ENCODE data around the gene ZDHHC1.

Gene ZDHHC1

DNA sequence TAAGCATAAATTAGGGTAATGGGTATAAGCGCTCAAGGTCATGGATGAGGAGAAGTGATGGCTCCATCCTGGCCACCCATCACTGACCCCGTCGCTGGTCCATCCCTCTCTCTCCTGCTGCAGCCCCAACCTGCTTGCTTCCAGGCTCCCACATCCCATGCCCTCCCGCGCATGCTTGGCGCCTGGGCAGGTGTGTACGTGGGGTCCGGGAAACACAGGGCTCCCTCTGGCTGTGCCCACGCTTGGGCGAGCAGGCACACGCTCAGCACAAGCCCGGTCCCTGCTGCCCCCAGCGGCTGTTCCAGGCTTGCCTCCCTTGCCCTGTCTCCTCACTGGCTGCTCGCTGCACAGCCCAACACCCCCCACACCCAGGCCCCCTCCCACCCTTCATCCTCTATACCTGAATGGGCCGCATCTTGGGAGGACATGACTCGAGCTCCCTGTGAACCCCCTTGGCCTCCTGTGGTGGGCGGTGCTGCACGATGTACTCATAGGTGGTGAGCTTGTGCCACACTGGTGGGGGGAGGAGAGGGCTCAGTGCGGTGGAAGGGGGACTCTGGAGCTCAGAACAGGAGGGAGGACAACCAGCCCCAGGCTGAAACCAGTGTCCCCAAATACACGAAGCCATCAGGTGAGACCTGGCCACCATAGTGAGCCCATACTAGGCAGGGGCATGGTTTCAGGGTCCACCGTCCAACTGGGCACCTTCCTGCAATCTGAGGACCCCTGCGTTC, 18.3 kb downstream of the ZDHHC1 start:
- DNase-seq (ENCODE audit: low spot score in 2 of 2) (no peak), ATAC-seq (replicated peaks; ENCODE audit: extremely low read depth, poor library complexity, severe bottlenecking) (no peak)
- H3K4me1 Mint-ChIP-seq: peaks cover 10% of the 10 kb centered on the region
- no peak overlapping the region for H3K27ac Mint-ChIP-seq (ENCODE audit: low read depth)
- H3K27me3 Mint-ChIP-seq: peaks cover 17% of the 10 kb centered on the region
- H3K9me3 Mint-ChIP-seq: no peaks in the 10 kb centered on the region
- H3K36me3 Mint-ChIP-seq (ENCODE audit: insufficient read depth): peaks cover 3% of the 10 kb centered on the region
- H3K4me3 Mint-ChIP-seq: no peak overlapping the region

DNA sequence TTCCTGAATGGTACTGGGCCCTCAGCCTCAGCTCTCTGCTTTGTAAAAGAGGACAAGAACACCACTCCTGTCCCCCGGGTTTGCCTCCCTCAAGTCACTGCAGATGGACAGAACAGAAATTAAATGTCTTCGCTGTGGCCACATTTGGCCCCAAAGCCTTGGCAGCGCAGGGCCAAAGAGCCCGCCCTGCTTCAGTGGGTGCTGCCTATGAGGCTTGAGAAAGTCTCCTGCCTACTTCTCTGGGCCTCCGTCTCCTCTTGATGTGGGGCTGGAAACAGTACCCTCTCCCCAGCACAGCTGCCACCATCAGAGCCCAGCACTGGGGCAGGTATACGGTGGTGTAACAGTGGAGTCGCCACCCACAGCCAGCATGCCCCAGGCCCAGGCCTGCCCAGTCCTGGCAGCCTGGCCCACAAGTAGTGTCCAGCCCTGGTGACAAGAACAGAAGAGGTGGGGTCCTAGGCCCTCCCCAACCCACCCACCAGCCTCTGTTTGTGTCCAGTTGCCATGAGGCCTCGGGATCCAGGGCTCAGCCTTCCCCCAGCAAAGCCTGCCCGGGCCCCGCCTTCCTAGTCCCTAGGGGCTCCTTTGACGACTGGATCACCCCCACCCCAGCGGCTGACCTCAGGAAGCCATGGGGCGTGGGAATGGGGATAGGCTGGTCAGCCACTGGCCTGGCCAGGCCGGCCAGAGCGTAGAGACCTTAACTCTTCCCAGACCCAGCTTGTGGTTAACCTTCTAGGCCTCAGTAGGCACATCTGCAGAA, 19.1 kb downstream of the ZDHHC1 start:
- H3K4me1 Mint-ChIP-seq: peaks cover 10% of the 10 kb centered on the region

DNA sequence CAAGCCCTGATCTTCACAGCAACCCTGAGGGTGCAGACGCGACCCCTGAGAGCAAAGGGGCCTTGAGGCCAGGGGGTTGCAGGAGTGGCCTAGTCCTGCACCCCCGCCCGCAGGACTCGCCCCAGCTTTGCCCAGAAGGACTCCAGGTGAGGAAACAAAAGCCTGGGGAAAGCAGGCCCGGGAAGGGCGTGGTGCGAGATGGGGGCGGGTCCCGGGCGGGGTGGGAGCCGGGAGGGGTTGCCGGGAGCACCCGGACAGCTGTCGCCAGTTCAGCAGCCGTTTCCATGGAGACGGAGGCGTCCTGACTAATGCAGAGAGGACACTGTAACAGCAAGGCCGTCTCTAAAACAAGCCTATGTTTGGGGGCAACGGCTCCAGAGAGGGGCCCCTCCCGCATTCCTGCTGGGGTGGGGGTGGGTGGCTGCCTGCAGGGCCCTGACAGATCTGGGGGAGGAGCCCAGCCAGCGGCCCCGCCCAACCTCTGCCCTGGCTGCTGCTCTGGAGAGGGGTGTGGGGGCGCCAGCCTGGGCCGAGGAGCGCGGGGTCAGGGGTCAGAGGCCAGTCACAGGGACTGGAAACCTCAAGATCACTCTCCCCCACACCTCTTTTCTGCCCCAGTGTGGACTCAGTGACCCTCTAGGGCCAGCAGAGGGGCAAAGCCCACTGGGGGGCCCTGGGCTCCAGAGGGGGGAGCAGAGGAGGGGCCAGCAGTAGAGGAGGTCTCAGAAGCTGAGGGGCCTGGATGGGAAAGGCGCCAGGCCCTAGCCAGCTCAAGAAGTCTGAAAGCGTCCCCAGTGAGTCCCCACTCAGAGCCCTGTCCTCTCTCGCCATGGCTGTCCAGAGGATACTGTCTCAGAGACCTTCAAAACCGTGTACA, 19.9 kb downstream of the ZDHHC1 start:
- peaks cover 3% of the 10 kb centered on the region for H3K36me3 Mint-ChIP-seq (ENCODE audit: insufficient read depth)
- DNase-seq (ENCODE audit: low spot score in 2 of 2): no peak

More for the DNA sequence above, 19.1 kb downstream of the ZDHHC1 start:
- no peak for DNase-seq (ENCODE audit: low spot score in 2 of 2)
- no peak overlapping the region for H3K4me3 Mint-ChIP-seq
- H3K27ac Mint-ChIP-seq (ENCODE audit: low read depth): no peak overlapping the region
- no peak for ATAC-seq (replicated peaks; ENCODE audit: extremely low read depth, poor library complexity, severe bottlenecking)
- H3K36me3 Mint-ChIP-seq (ENCODE audit: insufficient read depth): peaks cover 3% of the 10 kb centered on the region
- no peaks in the 10 kb centered on the region for H3K9me3 Mint-ChIP-seq
- peaks cover 20% of the 10 kb centered on the region for H3K27me3 Mint-ChIP-seq

DNA sequence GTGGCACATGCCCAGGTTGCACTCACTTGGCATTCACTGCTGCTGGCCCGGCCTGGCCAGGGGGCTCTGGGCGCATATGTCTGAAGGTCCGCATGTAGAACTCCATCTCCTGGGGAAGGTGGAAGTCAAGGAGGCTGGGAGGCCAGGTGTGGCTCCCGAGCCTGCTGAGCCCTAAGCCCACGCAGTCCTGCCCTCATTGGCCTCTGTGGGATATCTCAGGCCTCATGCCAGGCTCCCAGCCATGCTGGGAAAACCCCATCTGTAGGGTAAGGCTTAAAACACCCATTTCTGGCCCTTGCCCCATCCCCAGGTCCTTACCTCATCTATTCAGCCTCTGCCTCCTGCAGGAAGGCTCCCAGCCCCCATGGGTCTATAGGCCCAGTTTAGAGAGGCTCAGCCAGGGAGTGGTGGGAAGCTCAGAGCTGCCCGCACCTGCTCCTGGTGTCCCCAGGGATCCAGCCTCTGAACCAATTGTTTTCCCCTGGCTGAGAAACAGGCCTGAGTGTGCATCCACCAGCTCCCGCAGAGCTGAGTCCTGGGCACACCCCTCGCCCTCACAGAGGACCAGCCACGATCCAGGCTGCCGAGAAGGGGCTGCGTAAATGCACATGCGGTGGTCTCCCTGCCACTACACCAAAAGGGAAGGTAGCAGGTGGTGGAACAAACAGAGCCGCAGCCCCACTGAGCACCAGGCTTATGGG, 20.7 kb downstream of the ZDHHC1 start:
- Mint-ChIP-seq H3K27ac (ENCODE audit: low read depth) (no peak overlapping the region), H3K27me3 (peaks cover 31% of the 10 kb centered on the region), H3K4me1 (peaks cover 10% of the 10 kb centered on the region), H3K4me3 (no peak overlapping the region), H3K9me3 (no peaks in the 10 kb centered on the region), H3K36me3 (ENCODE audit: insufficient read depth) (peaks cover 3% of the 10 kb centered on the region)
- DNase-seq (ENCODE audit: low spot score in 2 of 2) (no peak), ATAC-seq (replicated peaks; ENCODE audit: extremely low read depth, poor library complexity, severe bottlenecking) (no peak)

More for the DNA sequence above, 19.9 kb downstream of the ZDHHC1 start:
- H3K4me3 Mint-ChIP-seq: no peak overlapping the region
- peaks cover 10% of the 10 kb centered on the region for H3K4me1 Mint-ChIP-seq
- no peak overlapping the region for H3K27ac Mint-ChIP-seq (ENCODE audit: low read depth)
- no peak for ATAC-seq (replicated peaks; ENCODE audit: extremely low read depth, poor library complexity, severe bottlenecking)
- H3K27me3 Mint-ChIP-seq: peaks cover 28% of the 10 kb centered on the region
- H3K9me3 Mint-ChIP-seq: no peaks in the 10 kb centered on the region

DNA sequence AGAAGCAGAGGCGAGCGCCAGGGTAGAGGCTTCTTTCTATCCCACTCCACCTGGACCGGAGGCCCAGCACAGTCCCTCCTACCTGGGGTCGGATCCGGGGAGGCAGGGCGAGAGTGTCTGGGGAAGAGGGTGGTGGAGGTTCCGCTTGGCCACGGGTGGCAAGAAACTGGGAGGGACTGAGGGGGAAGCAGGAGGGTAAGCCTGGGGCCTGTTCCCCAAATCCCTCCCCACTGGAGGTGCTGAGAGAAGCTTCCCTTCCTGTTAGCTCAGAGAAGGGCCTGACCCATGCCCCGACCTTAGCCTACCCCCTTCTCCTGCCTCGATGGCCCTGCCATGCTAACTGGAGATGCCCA, 21.2 kb downstream of the ZDHHC1 start:
- H3K4me1 Mint-ChIP-seq: peaks cover 10% of the 10 kb centered on the region
- no peak for ATAC-seq (replicated peaks; ENCODE audit: extremely low read depth, poor library complexity, severe bottlenecking)
- H3K27me3 Mint-ChIP-seq: peaks cover 31% of the 10 kb centered on the region
- no peak for DNase-seq (ENCODE audit: low spot score in 2 of 2)
- H3K27ac Mint-ChIP-seq (ENCODE audit: low read depth): no peak overlapping the region
- H3K4me3 Mint-ChIP-seq: no peak overlapping the region
- H3K9me3 Mint-ChIP-seq: no peaks in the 10 kb centered on the region
- peaks cover 3% of the 10 kb centered on the region for H3K36me3 Mint-ChIP-seq (ENCODE audit: insufficient read depth)

DNA sequence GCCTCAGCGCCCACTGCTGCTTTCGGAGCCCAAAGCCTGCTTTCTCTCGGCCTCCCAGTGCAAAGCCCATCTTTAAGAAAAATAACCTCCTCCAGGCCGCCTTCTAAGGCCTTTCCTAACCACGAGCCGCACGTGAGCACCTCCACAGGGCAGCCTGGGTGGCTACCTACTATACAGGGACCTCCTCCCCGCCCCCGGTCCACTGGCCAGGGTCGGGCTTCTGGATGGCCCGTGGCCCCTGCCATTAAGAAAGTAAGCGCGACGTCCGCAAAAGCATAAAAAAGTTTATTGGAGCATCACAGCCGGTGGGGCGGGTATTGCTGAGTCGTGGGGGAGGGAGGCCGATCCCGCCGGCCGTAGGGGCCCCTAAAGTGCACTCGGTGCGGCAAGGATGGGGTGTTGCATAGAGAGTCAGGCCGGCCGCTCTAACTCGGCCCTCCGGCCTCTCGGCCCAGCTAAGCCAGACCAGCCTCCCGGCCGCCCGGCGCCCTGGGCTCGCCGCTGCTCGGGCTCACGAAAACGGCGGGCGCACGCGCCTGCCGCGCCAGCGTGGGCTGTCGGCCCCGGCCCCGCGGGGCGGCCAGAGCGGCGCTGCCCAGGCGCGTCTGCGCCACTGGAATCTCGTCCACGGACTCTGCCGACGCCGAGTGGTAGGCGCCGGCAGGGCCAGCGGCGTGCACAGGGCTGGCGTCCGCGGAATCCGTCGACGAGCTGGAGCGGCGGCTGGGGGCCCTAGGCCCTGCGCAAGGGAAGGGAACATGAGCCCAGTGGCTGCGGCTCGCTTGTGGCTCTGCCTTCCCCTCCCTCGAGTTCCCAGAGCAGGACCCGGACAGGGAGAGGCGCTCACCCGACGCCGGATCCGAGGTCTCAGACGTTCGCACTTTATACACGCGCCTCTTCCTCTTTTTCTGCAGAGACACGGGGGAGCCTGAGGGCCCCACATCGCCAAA, 21.8 kb downstream of the ZDHHC1 start:
- no peak for ATAC-seq (replicated peaks; ENCODE audit: extremely low read depth, poor library complexity, severe bottlenecking)
- DNase-seq (ENCODE audit: low spot score in 2 of 2): no peak
- peaks cover 31% of the 10 kb centered on the region for H3K27me3 Mint-ChIP-seq
- no peak overlapping the region for H3K27ac Mint-ChIP-seq (ENCODE audit: low read depth)
- H3K9me3 Mint-ChIP-seq: no peaks in the 10 kb centered on the region
- peak overlapping the region; percentile 68 for H3K4me3 Mint-ChIP-seq
- peaks cover 3% of the 10 kb centered on the region for H3K36me3 Mint-ChIP-seq (ENCODE audit: insufficient read depth)
- H3K4me1 Mint-ChIP-seq: peaks cover 10% of the 10 kb centered on the region

DNA sequence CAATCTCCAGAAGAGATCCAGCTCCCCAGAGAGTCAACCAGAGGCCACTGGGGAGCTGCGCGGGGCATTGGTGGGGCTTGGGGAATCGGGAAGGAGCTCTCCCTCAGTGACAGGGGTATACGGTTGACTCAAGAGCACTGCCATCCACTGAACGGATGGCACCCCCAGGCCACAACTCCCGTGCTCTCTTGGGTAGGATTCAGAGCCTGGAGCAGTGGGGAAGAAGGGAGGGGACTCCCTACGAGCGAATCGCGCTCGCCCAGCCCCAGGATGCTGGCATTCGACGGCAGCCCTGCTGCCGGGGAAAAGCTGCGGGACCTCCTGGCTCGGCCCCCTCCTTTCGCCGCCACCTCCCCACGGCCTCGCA, 22.5 kb downstream of the ZDHHC1 start:
- no peaks in the 10 kb centered on the region for H3K9me3 Mint-ChIP-seq
- ATAC-seq (replicated peaks; ENCODE audit: extremely low read depth, poor library complexity, severe bottlenecking) (peak; percentile 12), DNase-seq (ENCODE audit: low spot score in 2 of 2) (no peak)
- H3K27ac Mint-ChIP-seq (ENCODE audit: low read depth): no peak overlapping the region
- H3K4me1 Mint-ChIP-seq: peaks cover 10% of the 10 kb centered on the region
- H3K4me3 Mint-ChIP-seq: peak overlapping the region; percentile 68
- H3K27me3 Mint-ChIP-seq: peaks cover 31% of the 10 kb centered on the region
- H3K36me3 Mint-ChIP-seq (ENCODE audit: insufficient read depth): peaks cover 3% of the 10 kb centered on the region

DNA sequence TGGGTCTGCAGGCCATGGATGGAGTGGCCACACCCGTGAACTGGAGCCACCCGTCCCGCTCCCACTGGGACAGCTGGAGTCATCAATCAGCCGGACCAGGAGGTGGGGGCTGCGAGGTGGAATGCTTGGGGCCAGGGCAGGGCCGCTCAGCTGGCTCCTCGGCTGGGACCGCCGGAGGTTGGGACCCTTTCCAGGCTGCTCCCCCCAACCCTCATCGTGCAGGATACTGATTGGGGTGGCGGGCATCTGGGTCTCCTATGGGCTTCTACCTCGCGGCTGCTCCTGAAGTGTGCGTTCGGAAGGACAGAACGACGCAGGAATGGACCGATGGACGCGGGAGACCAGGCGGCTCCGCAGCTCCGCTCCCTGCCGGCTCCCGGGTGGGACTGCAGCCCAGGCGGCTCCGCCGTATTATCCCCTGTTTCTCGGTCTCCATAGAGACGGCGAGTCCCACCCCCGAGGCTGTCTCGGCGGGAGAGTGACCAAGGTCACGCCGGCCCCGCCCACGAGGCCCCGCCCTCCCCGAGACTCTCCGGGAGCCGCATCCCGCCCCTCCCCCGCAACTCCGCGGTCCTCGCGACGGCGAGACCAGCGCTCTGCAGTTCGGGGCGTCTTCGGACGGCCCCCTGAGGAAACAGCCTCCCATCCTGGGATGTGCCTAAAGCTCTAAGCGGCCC, 23.0 kb downstream of the ZDHHC1 start, which contains the start of gene TPPP3:
TPPP3 (minus strand) TSS at position 388 of the 677 bp plus-strand sequence. CDS start 2,387 bp downstream, outside the sequence.
- Mint-ChIP-seq H3K36me3 (ENCODE audit: insufficient read depth) (peaks cover 3% of the 10 kb centered on the region), H3K27ac (ENCODE audit: low read depth) (no peak within 1 kb of the TSS), H3K9me3 (no peaks in the 10 kb centered on the region), H3K27me3 (peaks cover 31% of the 10 kb centered on the region), H3K4me3 (peak within 1 kb of the TSS; percentile 68), H3K4me1 (peaks cover 10% of the 10 kb centered on the region)
- DNase-seq (ENCODE audit: low spot score in 2 of 2) (no peak), ATAC-seq (replicated peaks; ENCODE audit: extremely low read depth, poor library complexity, severe bottlenecking) (peak; percentile 57)

DNA sequence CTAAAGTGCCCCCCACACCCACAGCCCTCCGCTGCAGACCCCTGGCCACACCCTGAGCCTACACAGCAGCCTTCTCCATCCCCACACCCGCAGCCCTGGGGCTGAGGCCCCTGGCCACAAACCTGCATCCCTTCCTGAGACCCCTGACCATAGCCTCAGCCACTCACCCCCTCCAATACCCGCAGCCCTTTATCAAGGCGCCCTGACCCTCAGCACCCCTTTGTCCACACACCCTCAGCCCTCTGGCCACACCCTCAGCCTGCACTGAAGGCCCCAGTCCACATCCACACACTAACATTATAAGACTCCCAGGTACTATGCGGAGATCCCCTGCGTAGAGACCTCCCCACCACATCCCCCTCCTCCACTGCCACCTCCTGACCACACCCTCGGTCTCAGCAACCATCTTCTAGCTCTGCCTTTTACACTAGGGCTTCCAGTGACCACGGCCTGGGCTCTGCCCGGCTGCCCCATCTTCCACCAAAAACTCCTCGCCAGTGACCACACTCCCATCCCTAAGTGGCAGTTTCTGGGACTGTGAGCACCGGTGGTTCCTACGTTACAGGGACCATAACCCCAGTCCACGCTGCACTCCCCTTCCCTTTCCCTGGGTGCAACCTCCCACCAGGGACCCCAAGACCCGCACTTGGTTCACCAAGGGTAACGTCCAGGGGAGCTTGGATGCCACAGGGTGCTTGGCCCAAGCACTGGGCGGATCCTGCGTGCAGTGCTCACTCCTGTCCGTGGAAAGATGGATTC, 23.8 kb downstream of the ZDHHC1 start:
- peaks cover 31% of the 10 kb centered on the region for H3K27me3 Mint-ChIP-seq
- ATAC-seq (replicated peaks; ENCODE audit: extremely low read depth, poor library complexity, severe bottlenecking) (no peak), DNase-seq (ENCODE audit: low spot score in 2 of 2) (no peak)
- H3K4me1 Mint-ChIP-seq: peaks cover 10% of the 10 kb centered on the region
- no peak overlapping the region for H3K27ac Mint-ChIP-seq (ENCODE audit: low read depth)
- no peak overlapping the region for H3K4me3 Mint-ChIP-seq
- H3K36me3 Mint-ChIP-seq (ENCODE audit: insufficient read depth): peaks cover 3% of the 10 kb centered on the region
- H3K9me3 Mint-ChIP-seq: no peaks in the 10 kb centered on the region

DNA sequence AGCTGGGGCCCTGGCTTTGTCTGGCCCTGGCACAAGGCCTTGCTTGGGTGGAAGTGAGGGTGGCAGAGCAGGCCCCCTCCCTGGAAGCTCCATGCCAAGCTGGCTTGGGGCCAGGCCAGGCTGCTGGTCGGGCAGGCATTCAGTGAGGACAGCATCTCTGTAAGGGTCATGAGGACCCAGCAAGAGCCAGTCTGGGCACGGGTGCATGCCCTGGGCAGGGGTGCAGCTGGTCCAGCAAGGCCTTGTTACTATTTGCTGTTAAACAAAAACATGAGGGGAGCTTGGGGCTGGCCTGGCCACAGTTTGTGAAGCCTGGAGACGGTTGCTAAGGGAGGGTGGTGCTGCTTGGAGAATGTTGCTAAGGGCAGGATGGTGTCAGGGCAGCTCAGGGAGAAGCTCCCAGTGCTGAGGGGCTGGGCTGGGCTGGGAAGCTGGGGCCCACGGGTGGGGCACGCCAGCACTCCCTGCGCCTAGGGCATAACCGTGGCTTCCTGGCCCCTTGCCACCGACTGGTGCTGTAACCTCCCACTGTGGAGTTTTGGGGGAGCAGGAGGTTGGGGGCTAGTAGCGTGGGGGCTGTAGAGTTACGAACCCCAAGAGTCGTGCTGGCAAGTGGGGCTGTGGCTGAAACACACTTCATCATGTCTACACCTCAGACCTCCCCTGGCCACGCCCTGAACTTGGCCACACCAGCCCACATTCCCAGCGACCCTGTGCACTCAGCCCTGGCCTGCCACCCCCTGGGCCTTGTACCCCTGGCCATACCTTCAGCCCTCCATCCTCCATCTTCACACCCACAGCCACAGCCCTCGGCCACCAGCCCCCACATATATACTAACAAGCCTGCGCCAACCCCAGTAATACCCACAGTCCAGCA, 24.6 kb downstream of the ZDHHC1 start:
- peaks cover 10% of the 10 kb centered on the region for H3K4me1 Mint-ChIP-seq
- H3K27me3 Mint-ChIP-seq: peaks cover 31% of the 10 kb centered on the region
- no peak overlapping the region for H3K4me3 Mint-ChIP-seq
- H3K9me3 Mint-ChIP-seq: no peaks in the 10 kb centered on the region
- DNase-seq (ENCODE audit: low spot score in 2 of 2): no peak
- no peak for ATAC-seq (replicated peaks; ENCODE audit: extremely low read depth, poor library complexity, severe bottlenecking)
- peaks cover 3% of the 10 kb centered on the region for H3K36me3 Mint-ChIP-seq (ENCODE audit: insufficient read depth)
- no peak overlapping the region for H3K27ac Mint-ChIP-seq (ENCODE audit: low read depth)

Data from central memory CD8-positive, alpha-beta T cell (primary cell).